Breast epithelium (tissue), 3 donors: ENCODE measurements around the gene DRAP1.

Source experiments
- CTCF ChIP-seq, 3 donors: fragments of 450-650 bp; IDR thresholded peaks; one replicate each; pipeline ENCODE4 v1.5.1; 2016 to 2017; ENCODE audit warnings: antibody characterized with exemption in 3 of 3, mild to moderate bottlenecking in 3 of 3, moderate library complexity in 3 of 3
- POLR2AphosphoS5 ChIP-seq, 3 donors: sonication (generic); formaldehyde crosslinking; IDR thresholded peaks; one replicate each; pipeline ENCODE4 v1.6.1; 2017; ENCODE audit warnings: antibody characterized with exemption in 3 of 3

- TF ChIP-seq POLR2AphosphoS5 (IDR thresholded peaks at IDR 0.05): peak in 1 of 3 donors; percentile 19
- no peak for TF ChIP-seq CTCF (IDR thresholded peaks at IDR 0.05)
These were observed 546 bp downstream of the DRAP1 start for GRCh38 chr11:65919573-65920371.
